AG10803 (cell line): Measurements from ENCODE around the gene CEP128.

ENCODE experiments used
- DNase-seq: peaks from one replicate; pipeline ENCODE4 v3.0.0; 2010; ENCODE audit warnings: low read depth
- H3K4me3 ChIP-seq: 2 replicates; pipeline ENCODE4 v1.5.1; 2011; ENCODE audit warnings: mild to moderate bottlenecking, low read length, control low read depth
- CTCF ChIP-seq: conservative IDR thresholded peaks from 2 replicates; pipeline ENCODE4 v1.5.1; 2011; ENCODE audit warnings: mild to moderate bottlenecking, low read length, control low read depth, inconsistent platforms

The CEP128 gene

GRCh38 chr14:80491131-80491530 is 450.4 kb downstream of the CEP128 start:
- no peak for TF ChIP-seq CTCF
- no peak overlapping the region for H3K4me3 ChIP-seq
- peak; percentile 79 for DNase-seq

- no peak overlapping the region for H3K4me3 ChIP-seq
- no peak for DNase-seq
- no peak for TF ChIP-seq CTCF
Observed at GRCh38 chr14:80489513-80489912, 452.0 kb downstream of the CEP128 start.

GRCh38 chr14:80485764-80486163 is 455.8 kb downstream of the CEP128 start:
- DNase-seq: no peak
- H3K4me3 ChIP-seq: no peak overlapping the region
- no peak for TF ChIP-seq CTCF

GRCh38 chr14:80483331-80483730 is 458.2 kb downstream of the CEP128 start:
- H3K4me3 ChIP-seq: no peak overlapping the region
- no peak for DNase-seq
- no peak for TF ChIP-seq CTCF

- no peak for TF ChIP-seq CTCF
- DNase-seq: peak; percentile 16
- H3K4me3 ChIP-seq: no peak overlapping the region
Observed at GRCh38 chr14:80477388-80478160, 464.0 kb downstream of the CEP128 start.

GRCh38 chr14:80475074-80475473 is 466.5 kb downstream of the CEP128 start:
- no peak overlapping the region for H3K4me3 ChIP-seq
- TF ChIP-seq CTCF: no peak
- DNase-seq: peak; percentile 52
